Testis (tissue), 3 donors: ENCODE measurements around the gene MAP4K2. TPM values are rescaled to one million over a fixed set of nuclear protein-coding genes. Genes with fewer than 3 reads are reported as not detected.

ENCODE experiments used
- DNase-seq: peaks from one replicate; pipeline ENCODE4 v3.0.0-alpha.2; 2019
- H3K27ac ChIP-seq, 2 donors: fragments of 200-600 bp; sonication (generic); one replicate each; pipeline ENCODE4 v1.5.1; 2019
- H3K27me3 ChIP-seq: fragments of 200-600 bp; sonication (generic); one replicate; pipeline ENCODE4 v1.5.1; 2019
- H3K36me3 ChIP-seq: fragments of 200-600 bp; sonication (generic); one replicate; pipeline ENCODE4 v1.5.1; 2017; ENCODE audit warnings: low read depth; ENCODE audit errors: missing control alignments
- H3K4me1 ChIP-seq: fragments of 200-600 bp; sonication (generic); one replicate; pipeline ENCODE4 v1.5.1; 2019
- H3K4me3 ChIP-seq, 2 donors: fragments of 200-600 bp; sonication (generic); one replicate each; pipeline ENCODE4 v1.5.1; 2017 to 2019
- H3K9me3 ChIP-seq: fragments of 200-600 bp; sonication (generic); one replicate; pipeline ENCODE4 v1.5.1; 2017
- CTCF ChIP-seq, 3 experiments: fragments of 450-650 bp in 2 of 3; fragments of 200-600 bp in 1 of 3; sonication (generic) in 1 of 3; IDR thresholded peaks; one replicate each; pipeline ENCODE4 v1.5.1; 2016 to 2019; ENCODE audit warnings: antibody characterized with exemption in 3 of 3, mild to moderate bottlenecking in 2 of 3, moderate library complexity in 1 of 3
- POLR2A ChIP-seq: fragments of 450-650 bp; IDR thresholded peaks from one replicate; pipeline ENCODE4 v1.6.1; 2017; ENCODE audit warnings: antibody characterized with exemption, mild to moderate bottlenecking, moderate library complexity
- WGBS, 2 donors: methylation state at CpG; one replicate each; pipeline ENCODE4 v1.1.5; 2018; 5-methylcytosine and 5-hydroxymethylcytosine counted together
- intact Hi-C: fragments of 100-400 bp; cut with DNase I; formaldehyde crosslinking; loops from one replicate; pipeline ENCODE4 v1.15.1; 2023; ENCODE audit warnings: low total_unique reads
- polyA plus RNA-seq: library from polyadenylated mRNA; stranded (reverse); fragments of 350-450 nt; fragmentation: Illumina TruSeq; extraction: RNeasy Lipid Tissue Mini Kit (QIAGEN cat#74804); gene quantifications from one replicate; pipeline ENCODE4 v1.2.3, GENCODE V29; 2014; ENCODE audit warnings: low read depth, low replicate concordance; ENCODE audit not compliant: insufficient read depth
- total RNA-seq, 2 donors: library from RNA; depleted of rRNA; stranded (reverse); fragments of >200 nt; gene quantifications; one replicate each; pipeline ENCODE4 v1.2.3, GENCODE V29; 2016

MAP4K2 gene
- total and polyA plus RNA-seq, 3 donors from 2014 or later = 14.9 to 29.8 (median 27.7) TPM

GRCh38 chr11:64805481-64805880, 2.5 kb upstream of the MAP4K2 start:
- Histone ChIP-seq H3K27ac (no peak overlapping the region), H3K9me3 (no peaks in the 10 kb centered on the region), H3K4me3 (no peak overlapping the region), H3K36me3 (no peaks in the 10 kb centered on the region), H3K27me3 (no peaks in the 10 kb centered on the region), H3K4me1 (peaks cover 31% of the 10 kb centered on the region)
- no peak for TF ChIP-seq POLR2A
- WGBS, 2 donors = 87 to 100% methylated on average over 5 to 9 of the region's 9 CpGs
- no peak for DNase-seq
- intact Hi-C loops = no loop called here

- H3K4me1 ChIP-seq = peaks cover 27% of the 10 kb centered on the region
- WGBS, 2 donors = 66 to 83% methylated on average over 21 to 41 of the region's 41 CpGs
- H3K27me3 ChIP-seq = no peaks in the 10 kb centered on the region
- intact Hi-C loops = no loop called here
- H3K4me3 ChIP-seq = no peak overlapping the region
- no peaks in the 10 kb centered on the region for H3K9me3 ChIP-seq
- DNase-seq = no peak
- H3K36me3 ChIP-seq = no peaks in the 10 kb centered on the region
- TF ChIP-seq CTCF (IDR thresholded peaks at IDR 0.05) = no peak
- TF ChIP-seq POLR2A = no peak
- no peak overlapping the region for H3K27ac ChIP-seq
Observed at GRCh38 chr11:64804346-64805210, 1.6 kb upstream of the MAP4K2 start.

- H3K4me1 ChIP-seq = peaks cover 21% of the 10 kb centered on the region
- WGBS, 2 donors = 11 to 30% methylated on average over 12 to 15 of the region's 15 CpGs
- no peaks in the 10 kb centered on the region for H3K27me3 ChIP-seq
- no peaks in the 10 kb centered on the region for H3K9me3 ChIP-seq
- intact Hi-C loops = no loop called here
- no peak for DNase-seq
- H3K27ac ChIP-seq = peak overlapping the region; percentile 76 to 93
- no peak for TF ChIP-seq POLR2A
- TF ChIP-seq CTCF (IDR thresholded peaks at IDR 0.05) = no peak
- H3K4me3 ChIP-seq = peak overlapping the region; percentile 59 to 63
- no peaks in the 10 kb centered on the region for H3K36me3 ChIP-seq
Observed at GRCh38 chr11:64803846-64804345, 882 bp upstream of the MAP4K2 start.

GRCh38 chr11:64802370-64803157, 450 bp downstream of the MAP4K2 start:
- intact Hi-C loops = no loop called here
- Histone ChIP-seq H3K4me3 (peak overlapping the region; percentile 59 to 63), H3K4me1 (peaks cover 21% of the 10 kb centered on the region), H3K27ac (peak overlapping the region; percentile 56 to 88), H3K27me3 (no peaks in the 10 kb centered on the region), H3K9me3 (no peaks in the 10 kb centered on the region), H3K36me3 (no peaks in the 10 kb centered on the region)
- no peak for TF ChIP-seq CTCF (IDR thresholded peaks at IDR 0.05)
- TF ChIP-seq POLR2A = no peak
- DNase-seq = peak; percentile 33
- 10 to 19% methylated on average over 2 to 32 of the region's 54 CpGs for WGBS, 2 donors
